GM06990 (cell line): ENCODE measurements around the gene C1GALT1.
"Not testable (repeated sequence)": the region's sequence is repeated elsewhere in the genome, so short reads cannot be mapped to it uniquely, and the experiment has no call there.

Source experiments
- DNase-seq: peaks from one replicate; pipeline ENCODE4 v3.0.0-alpha.2; 2011; ENCODE audit not compliant: insufficient read length; ENCODE audit errors: extremely low read depth
- H3K27me3 ChIP-seq: replicated peaks from 2 replicates; pipeline ENCODE4 v1.6.0; 2011; ENCODE audit warnings: low read length; ENCODE audit not compliant: control insufficient read depth, insufficient read depth
- H3K36me3 ChIP-seq: 2 replicates; pipeline ENCODE4 v1.5.1; 2011; ENCODE audit warnings: low read length; ENCODE audit not compliant: control insufficient read depth, insufficient read depth
- H3K4me3 ChIP-seq: replicated peaks from 2 replicates; pipeline ENCODE4 v1.5.1; 2011; ENCODE audit warnings: low read depth, mild to moderate bottlenecking, control low read depth, low read length
- TF ChIP-seq, protein P1 (sequence below): IDR thresholded peaks from 2 replicates; pipeline ENCODE4 v1.5.1; 2011; ENCODE audit warnings: low read length, control low read depth, mild to moderate bottlenecking, inconsistent platforms; ENCODE audit not compliant: insufficient read depth, poor library complexity, severe bottlenecking

C1GALT1 gene

DNA sequence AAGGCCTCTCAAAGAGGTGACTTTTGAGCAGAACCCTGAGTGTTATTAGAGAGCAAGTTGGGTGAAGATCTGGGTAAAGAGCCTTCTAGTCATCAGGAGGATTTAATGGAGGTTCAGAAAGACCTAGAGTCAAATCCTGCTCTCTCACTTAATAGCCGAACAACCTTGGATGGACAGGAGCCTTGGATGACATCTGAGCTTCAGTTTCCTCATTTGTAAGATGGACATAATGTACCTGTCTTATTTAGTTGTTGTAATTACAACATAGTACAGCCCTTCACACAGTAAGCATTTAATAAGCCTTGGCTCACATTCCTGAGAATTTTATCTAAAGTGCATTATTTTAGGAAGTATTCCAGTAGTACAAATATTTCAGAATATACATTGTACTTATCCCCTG is 57.0 kb downstream of the C1GALT1 start:
- H3K27me3 ChIP-seq, result no peaks in the 10 kb centered on the region
- H3K4me3 ChIP-seq, result no peak overlapping the region
- TF ChIP-seq, protein P1, sequence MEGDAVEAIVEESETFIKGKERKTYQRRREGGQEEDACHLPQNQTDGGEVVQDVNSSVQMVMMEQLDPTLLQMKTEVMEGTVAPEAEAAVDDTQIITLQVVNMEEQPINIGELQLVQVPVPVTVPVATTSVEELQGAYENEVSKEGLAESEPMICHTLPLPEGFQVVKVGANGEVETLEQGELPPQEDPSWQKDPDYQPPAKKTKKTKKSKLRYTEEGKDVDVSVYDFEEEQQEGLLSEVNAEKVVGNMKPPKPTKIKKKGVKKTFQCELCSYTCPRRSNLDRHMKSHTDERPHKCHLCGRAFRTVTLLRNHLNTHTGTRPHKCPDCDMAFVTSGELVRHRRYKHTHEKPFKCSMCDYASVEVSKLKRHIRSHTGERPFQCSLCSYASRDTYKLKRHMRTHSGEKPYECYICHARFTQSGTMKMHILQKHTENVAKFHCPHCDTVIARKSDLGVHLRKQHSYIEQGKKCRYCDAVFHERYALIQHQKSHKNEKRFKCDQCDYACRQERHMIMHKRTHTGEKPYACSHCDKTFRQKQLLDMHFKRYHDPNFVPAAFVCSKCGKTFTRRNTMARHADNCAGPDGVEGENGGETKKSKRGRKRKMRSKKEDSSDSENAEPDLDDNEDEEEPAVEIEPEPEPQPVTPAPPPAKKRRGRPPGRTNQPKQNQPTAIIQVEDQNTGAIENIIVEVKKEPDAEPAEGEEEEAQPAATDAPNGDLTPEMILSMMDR, result no peak
- H3K36me3 ChIP-seq, result peaks cover 2% of the 10 kb centered on the region
- DNase-seq, result no peak

- Histone ChIP-seq H3K36me3 (peaks cover 2% of the 10 kb centered on the region; the same call in 1 of the 2 replicates), H3K4me3 (no peak overlapping the region), H3K27me3 (no peaks in the 10 kb centered on the region)
- TF ChIP-seq, protein P1, result no peak
- DNase-seq, result no peak
These were observed 60.6 kb downstream of the C1GALT1 start for GRCh38 chr7:7242899-7243298.

DNA sequence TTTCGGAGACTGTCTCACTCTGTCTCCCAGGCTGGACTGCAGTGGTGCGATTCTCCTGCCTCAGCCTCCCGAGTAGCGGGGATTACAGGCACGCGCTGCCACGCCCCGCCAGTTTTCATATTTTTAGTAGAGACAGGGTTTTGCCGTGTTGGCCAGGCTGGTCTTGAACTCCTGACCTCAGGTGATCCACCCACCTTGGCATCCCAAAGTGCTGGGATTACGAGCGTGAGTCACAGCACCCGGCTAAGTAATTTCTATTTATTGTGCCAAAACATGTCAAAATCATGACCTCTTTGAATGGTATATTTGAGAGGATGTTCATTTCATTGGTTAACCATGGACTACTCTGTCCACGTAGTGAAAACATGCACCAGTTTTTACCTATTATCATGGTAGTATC is 62.9 kb downstream of the C1GALT1 start:
- H3K36me3 ChIP-seq, H3K4me3 ChIP-seq, DNase-seq, H3K27me3 ChIP-seq: not testable (repeated sequence)

DNA sequence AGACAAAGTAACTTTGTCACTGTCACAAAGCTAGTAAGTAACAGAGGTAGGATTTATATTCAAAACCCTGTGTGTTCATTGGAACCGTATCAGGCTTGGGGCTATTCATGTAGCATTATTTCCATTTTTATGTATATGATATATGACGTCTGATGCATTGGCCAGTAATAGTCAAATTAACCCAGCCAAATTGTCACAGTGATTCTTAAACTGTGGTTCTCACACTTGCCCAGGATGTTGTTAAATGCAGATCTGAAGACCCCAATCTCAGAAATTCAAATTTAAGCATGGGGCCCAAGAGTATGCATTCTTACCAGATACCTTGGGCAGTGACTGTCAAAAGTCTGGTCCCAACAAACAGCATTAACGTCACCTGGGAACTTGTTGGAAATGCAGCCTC is 63.9 kb downstream of the C1GALT1 start:
- TF ChIP-seq, protein P1, result no peak
- no peak for DNase-seq
- no peaks in the 10 kb centered on the region for H3K36me3 ChIP-seq
- H3K4me3 ChIP-seq, result no peak overlapping the region
- H3K27me3 ChIP-seq, result no peaks in the 10 kb centered on the region

GRCh38 chr7:7247658-7248057 is 65.3 kb downstream of the C1GALT1 start:
- DNase-seq, result no peak
- TF ChIP-seq, protein P1, result no peak
- H3K4me3 ChIP-seq, result peak overlapping the region; percentile 25; the same call in 1 of the 2 replicates
- no peaks in the 10 kb centered on the region for H3K36me3 ChIP-seq
- no peaks in the 10 kb centered on the region for H3K27me3 ChIP-seq

DNA sequence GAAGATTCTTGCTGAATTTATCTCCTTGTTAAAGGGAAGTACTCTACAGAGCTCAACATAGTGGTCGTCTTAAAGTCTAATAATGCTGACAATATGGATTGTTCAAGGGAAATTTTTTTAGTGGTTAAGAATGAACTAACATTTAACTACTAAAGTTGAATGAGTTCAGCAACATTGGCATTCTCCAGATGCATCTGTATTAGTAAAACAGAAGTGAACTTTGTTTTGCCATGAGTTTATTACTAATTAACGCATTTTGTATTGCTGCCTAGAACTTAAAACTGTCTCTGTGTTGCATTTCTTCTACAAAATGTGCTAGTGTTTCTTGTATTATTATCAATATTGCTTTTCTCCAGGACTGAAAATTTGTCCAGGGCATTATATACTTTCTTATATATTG is 67.5 kb downstream of the C1GALT1 start:
- no peak for DNase-seq
- TF ChIP-seq, protein P1, result no peak
- Histone ChIP-seq H3K27me3 (no peaks in the 10 kb centered on the region), H3K36me3 (no peaks in the 10 kb centered on the region), H3K4me3 (no peak overlapping the region)
